Activated T-cell treated with anti-CD3 and anti-CD28 coated beads, Interleukin-2, amount 50 U/mL, for 24 hours (primary cell): ENCODE measurements around the gene KCNF1.

Source experiments
- DNase-seq: peaks from one replicate; pipeline ENCODE4 v3.0.0-alpha.2; 2020
- H3K27ac Mint-ChIP-seq: 2 replicates; pipeline ENCODE4 v1.8.0; 2020; ENCODE audit warnings: mild to moderate bottlenecking, mixed read lengths
- H3K27me3 Mint-ChIP-seq: 2 replicates; pipeline ENCODE4 v1.8.0; 2020; ENCODE audit warnings: mixed read lengths
- H3K36me3 Mint-ChIP-seq: 2 replicates; pipeline ENCODE4 v1.8.0; 2020; ENCODE audit warnings: low read depth, mixed read lengths
- H3K4me1 Mint-ChIP-seq: 2 replicates; pipeline ENCODE4 v1.8.0; 2020; ENCODE audit warnings: low read depth, mixed read lengths
- H3K4me3 Mint-ChIP-seq: 2 replicates; pipeline ENCODE4 v1.8.0; 2020; ENCODE audit warnings: mild to moderate bottlenecking, moderate library complexity, mixed read lengths
- H3K9me3 Mint-ChIP-seq: 2 replicates; pipeline ENCODE4 v1.8.0; 2020; ENCODE audit warnings: mixed read lengths

KCNF1 gene

DNA sequence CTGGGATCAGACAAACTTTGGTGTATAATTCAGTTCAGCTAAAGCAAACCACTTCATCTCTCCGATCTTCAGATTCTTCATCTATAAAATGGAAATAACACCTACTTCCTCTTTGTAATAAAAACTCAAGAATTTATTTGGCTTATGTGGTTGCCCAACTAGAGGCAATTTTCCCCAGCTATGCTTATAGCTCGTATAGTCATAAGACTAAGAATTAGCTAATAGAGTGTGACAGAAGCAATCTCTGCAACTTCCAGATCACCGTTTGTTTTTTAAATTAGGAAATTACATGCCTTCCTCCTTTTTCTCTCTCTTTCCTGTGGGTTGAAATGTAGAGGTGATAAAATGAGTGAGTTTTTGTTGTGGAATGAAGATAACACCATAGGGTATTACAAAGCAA, 35.3 kb upstream of the KCNF1 start:
- Mint-ChIP-seq H3K27me3 (peaks cover 9% of the 10 kb centered on the region), H3K4me3 (no peak overlapping the region)

DNA sequence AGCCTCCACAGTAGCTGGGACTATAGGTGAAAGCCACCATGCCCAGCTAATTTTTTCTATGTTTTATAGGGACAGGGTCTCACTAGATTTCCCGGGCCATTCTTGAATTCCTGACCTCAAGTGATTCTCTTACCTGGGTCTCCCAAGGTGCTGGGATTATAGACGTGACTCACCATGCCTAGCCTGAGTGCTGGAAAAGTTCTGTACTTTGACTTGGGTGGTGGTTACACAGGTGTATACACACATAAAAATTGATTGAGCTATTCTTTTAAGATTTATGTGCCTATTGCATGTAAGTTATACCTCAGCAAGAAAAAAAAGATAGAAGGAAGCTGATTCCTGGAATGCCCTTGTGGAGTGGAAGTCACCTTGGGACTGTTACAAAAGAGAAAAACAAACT, 34.8 kb upstream of the KCNF1 start:
- H3K4me1 Mint-ChIP-seq = no peaks in the 10 kb centered on the region
- H3K4me3 Mint-ChIP-seq = no peak overlapping the region
- H3K36me3 Mint-ChIP-seq = no peaks in the 10 kb centered on the region
- H3K9me3 Mint-ChIP-seq = peaks cover 5% of the 10 kb centered on the region
- no peak overlapping the region for H3K27ac Mint-ChIP-seq
- no peak for DNase-seq
- H3K27me3 Mint-ChIP-seq = peaks cover 9% of the 10 kb centered on the region

More for the DNA sequence above, 35.3 kb upstream of the KCNF1 start:
- no peaks in the 10 kb centered on the region for H3K36me3 Mint-ChIP-seq
- H3K4me1 Mint-ChIP-seq = no peaks in the 10 kb centered on the region
- DNase-seq = no peak
- H3K9me3 Mint-ChIP-seq = peaks cover 5% of the 10 kb centered on the region
- H3K27ac Mint-ChIP-seq = no peak overlapping the region

DNA sequence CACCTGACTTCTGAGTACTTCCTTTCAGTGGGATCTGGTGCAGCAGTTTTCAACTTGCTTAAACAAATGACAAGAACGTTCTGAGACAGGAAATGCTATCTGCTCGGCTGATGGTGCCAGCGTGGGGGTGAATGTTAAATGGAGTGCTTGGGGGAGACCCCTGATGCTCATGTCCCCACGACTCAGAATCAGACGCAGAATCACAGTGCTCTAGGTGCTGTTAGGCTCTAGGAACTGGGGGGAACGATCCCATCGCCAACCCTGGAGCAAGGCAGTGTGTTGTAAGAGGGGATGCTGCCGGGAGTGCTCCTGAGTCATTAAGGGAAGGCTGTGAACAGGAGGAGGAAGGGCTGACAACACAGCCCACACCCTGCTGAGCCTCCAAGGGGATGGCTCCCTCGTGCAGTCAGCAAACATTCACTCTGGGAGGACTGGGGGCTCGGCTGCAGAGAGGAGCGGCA, 34.1 kb upstream of the KCNF1 start:
- no peaks in the 10 kb centered on the region for H3K4me1 Mint-ChIP-seq

DNA sequence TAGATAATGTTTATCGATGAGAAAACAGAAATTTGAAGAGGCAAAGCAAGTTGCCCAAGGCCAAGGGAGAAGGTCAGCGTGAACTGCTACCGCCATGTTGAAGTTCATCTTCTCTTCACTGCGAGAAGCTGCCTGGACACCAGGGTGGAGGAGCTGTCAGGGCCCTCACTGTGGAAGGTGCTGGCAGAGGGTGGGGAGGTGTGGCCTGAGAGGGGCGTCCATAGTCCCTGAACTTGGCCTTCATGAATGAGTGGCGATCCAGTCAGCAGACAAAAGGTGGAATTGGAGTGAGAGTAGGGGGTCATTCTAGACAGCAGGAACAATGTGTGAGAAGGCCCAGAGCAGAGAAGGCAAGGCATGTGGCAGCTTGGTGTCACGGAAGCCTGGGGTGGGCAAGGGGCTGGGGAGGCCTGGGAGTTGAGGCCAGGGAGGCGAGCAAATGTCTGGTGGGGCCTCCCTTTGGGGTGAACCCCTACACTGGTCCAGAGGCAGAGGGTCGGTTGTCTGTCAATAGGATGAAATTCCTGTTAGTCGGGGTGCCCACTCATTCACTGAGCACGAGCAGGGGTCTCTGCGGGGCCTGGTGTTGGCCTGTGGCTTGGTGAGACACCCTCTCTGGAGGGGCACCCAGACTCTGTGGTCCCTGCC, 33.3 kb upstream of the KCNF1 start:
- no peaks in the 10 kb centered on the region for H3K36me3 Mint-ChIP-seq
- no peak overlapping the region for H3K4me3 Mint-ChIP-seq
- H3K27ac Mint-ChIP-seq = no peak overlapping the region

More for the DNA sequence above, 34.1 kb upstream of the KCNF1 start:
- H3K27me3 Mint-ChIP-seq = peaks cover 9% of the 10 kb centered on the region
- no peaks in the 10 kb centered on the region for H3K9me3 Mint-ChIP-seq
- no peak overlapping the region for H3K4me3 Mint-ChIP-seq
- DNase-seq = no peak
- no peak overlapping the region for H3K27ac Mint-ChIP-seq
- H3K36me3 Mint-ChIP-seq = no peaks in the 10 kb centered on the region

DNA sequence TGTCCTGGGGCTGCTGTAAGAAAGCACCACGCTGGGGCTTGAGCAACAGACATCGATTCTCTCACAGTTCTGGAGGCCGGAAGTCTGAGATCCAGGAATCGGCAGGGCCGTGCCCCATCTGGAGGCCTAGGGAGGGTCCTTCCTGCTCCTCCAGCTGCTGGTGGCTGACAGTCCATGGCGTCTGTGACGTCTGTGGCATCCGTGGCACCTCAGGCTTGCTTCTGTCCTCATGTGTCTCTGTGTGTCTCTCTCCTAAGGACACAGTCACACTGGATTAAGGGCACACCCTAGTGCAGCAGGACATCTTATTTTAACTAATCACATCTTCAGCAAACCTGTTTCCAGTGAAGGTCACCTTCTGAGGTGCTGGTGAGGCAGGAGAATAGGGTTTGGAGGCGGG, 32.6 kb upstream of the KCNF1 start:
- H3K4me3 Mint-ChIP-seq = no peak overlapping the region
- no peaks in the 10 kb centered on the region for H3K9me3 Mint-ChIP-seq
- no peaks in the 10 kb centered on the region for H3K4me1 Mint-ChIP-seq
- DNase-seq = no peak
- H3K36me3 Mint-ChIP-seq = no peaks in the 10 kb centered on the region
- H3K27me3 Mint-ChIP-seq = peaks cover 9% of the 10 kb centered on the region
- no peak overlapping the region for H3K27ac Mint-ChIP-seq

More for the DNA sequence above, 33.3 kb upstream of the KCNF1 start:
- Mint-ChIP-seq H3K27me3 (peaks cover 9% of the 10 kb centered on the region), H3K9me3 (no peaks in the 10 kb centered on the region), H3K4me1 (no peaks in the 10 kb centered on the region)
- DNase-seq = no peak

DNA sequence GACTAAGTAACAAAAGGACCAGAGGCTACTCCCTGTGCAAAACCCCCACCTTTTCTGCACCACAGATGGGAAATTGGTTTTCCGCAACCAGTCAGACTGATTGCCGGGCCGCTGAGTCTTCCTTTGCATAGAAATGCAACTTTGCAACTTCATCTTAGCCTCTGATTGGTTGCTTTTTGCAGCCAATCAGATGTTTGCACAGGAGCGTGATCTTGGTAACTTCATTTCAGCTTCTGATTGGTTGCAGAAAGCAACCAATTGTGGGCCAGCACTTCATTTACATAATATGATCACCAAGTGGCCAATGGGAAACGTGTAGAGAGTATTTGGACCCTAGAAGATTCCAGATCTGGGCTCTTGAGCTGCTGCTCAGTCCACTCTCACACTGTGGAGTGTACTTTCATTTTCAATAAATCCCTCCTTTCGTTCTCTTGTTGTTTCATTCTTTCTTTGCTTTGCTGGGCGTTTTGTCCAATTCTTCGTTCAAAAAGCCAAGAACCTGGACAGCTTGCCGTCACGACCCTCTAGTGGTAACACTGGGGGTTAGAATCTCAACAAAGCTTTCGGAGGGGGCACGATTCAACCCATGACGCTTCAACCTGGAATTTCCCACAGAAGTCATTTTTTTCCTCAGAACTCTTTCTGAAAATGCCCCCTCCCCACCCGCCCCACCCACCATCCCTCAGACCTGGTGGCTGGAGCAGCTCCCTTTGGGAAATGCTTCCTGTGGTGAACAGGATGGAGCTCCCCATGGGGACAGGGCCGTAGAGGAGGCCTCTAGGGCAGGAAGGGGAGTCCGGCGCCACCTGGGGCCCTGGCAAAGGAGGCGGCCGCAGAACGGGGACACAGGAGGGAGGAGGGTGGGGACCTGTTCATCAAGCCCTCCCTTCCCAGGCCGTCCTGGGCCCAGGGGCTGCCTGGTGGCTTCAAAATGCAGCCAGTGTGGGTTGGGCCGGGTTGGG, 31.8 kb upstream of the KCNF1 start:
- no peaks in the 10 kb centered on the region for H3K36me3 Mint-ChIP-seq
- no peaks in the 10 kb centered on the region for H3K9me3 Mint-ChIP-seq
- peaks cover 3% of the 10 kb centered on the region for H3K4me1 Mint-ChIP-seq
- H3K4me3 Mint-ChIP-seq = no peak overlapping the region
- no peak for DNase-seq
- H3K27me3 Mint-ChIP-seq = peaks cover 9% of the 10 kb centered on the region
- no peak overlapping the region for H3K27ac Mint-ChIP-seq

DNA sequence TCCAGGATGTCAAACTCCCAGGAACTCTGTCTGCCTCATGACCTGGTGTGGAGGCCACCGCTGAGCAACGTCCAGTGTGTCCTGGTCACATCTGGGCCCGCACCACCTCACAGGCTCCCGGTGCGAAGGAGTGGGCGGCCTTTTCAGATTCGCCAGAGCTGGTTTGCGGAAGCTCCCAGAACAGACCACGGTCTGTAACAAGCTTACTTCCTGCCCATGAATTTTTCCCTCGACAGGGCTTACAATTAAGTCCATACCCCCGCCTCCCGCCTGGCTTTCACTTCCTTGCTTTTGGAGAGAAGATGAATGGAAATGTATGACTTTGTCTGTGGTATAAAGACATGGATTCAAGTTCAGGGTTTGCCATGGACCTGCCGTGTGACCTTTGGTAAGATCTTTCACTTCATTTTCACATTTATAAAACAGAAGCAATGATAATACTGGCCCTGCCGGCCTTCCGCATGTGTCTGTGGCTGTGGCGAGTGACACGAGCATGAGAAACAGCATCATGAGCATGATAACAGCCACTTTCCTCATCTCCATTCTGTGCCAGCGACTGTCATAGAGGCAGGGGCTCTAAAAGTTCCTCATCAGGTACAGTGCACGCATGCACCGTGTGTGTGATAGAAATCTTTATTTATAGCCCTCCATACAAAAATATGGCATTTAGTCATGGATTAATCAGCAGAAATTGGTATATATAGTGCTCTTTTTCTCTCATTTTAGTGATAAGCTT, 31.0 kb upstream of the KCNF1 start:
- H3K27me3 Mint-ChIP-seq = peaks cover 9% of the 10 kb centered on the region
- H3K9me3 Mint-ChIP-seq = no peaks in the 10 kb centered on the region
- H3K36me3 Mint-ChIP-seq = no peaks in the 10 kb centered on the region
- no peak overlapping the region for H3K27ac Mint-ChIP-seq
- no peak for DNase-seq
- peaks cover 3% of the 10 kb centered on the region for H3K4me1 Mint-ChIP-seq
- H3K4me3 Mint-ChIP-seq = no peak overlapping the region

DNA sequence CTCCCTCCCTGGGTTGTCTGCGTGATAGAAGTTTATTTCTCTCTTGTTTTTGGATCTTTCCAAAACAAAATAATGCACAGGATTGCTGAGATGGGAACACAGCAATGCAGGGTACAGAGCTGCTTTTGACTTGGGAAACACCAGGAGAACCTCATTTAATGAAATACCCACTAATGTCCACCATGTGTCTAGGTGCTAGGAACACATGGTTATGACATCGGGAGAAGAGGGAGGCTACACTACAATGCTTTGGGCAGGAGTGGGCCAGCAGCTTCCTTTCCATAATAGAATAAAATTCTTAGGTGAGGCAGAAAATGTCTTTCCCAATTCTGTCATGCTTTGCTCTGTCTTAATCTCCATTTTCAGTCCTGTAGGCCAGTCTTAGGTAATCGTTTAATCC, 29.2 kb upstream of the KCNF1 start:
- Mint-ChIP-seq H3K27me3 (peaks cover 9% of the 10 kb centered on the region), H3K36me3 (no peaks in the 10 kb centered on the region), H3K27ac (no peak overlapping the region), H3K4me1 (peaks cover 3% of the 10 kb centered on the region), H3K4me3 (no peak overlapping the region), H3K9me3 (no peaks in the 10 kb centered on the region)
- no peak for DNase-seq

DNA sequence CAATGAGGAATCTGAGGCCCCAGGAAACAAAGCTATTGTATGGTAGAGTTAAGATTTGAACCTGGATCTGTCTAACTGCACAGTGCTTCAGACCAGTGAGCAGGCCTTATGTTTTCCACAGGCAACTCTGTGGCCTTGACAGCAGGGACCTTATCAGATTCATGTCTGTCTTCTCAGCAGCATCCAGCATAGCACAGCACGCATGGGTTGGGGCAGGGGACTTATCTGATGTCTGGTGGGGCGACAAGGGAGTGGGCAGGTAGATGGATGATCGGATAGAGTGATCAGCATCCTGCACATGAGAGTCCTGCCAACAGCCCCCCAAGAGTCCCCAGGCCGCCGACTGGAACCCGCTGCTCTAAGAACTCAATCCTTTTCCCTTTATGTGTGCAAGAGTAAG, 28.7 kb upstream of the KCNF1 start:
- Mint-ChIP-seq H3K27me3 (peaks cover 7% of the 10 kb centered on the region), H3K9me3 (no peaks in the 10 kb centered on the region), H3K4me1 (peaks cover 3% of the 10 kb centered on the region), H3K36me3 (no peaks in the 10 kb centered on the region), H3K4me3 (no peak overlapping the region), H3K27ac (no peak overlapping the region)
- no peak for DNase-seq

DNA sequence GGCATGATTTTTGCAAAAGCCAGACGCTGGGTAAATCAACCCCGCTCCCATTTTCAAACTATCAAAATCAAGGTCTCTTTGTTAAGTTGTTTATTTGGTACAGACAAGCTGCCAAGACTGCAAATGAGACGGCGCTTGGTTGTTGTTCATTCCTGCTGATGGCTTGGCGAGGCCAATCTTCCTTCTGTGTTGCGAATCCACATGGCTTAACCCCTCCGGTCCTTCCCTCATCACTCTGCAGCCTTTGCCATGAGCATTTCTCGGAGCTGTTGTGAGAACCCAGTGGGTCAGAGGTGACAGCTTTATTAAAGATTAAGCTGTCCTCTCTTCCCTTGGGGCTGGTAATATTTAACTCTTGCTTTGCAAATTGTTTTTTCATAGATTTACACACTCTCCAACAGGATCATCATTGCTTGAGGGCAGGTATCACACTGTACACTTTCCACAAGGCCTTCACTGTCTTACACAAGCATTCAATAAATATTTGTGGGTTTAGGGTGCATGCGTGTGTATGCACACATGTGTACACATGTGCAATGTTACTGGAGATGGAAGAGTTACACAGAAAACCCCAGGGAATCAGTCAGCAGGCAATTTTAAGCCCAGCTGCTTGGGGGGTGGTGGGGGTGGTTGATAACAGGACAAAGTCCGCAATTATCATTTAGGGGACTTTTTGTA, 27.8 kb upstream of the KCNF1 start:
- Mint-ChIP-seq H3K9me3 (no peaks in the 10 kb centered on the region), H3K36me3 (no peaks in the 10 kb centered on the region), H3K4me3 (no peak overlapping the region), H3K27ac (no peak overlapping the region), H3K4me1 (peaks cover 3% of the 10 kb centered on the region), H3K27me3 (peaks cover 6% of the 10 kb centered on the region)
- DNase-seq = no peak

DNA sequence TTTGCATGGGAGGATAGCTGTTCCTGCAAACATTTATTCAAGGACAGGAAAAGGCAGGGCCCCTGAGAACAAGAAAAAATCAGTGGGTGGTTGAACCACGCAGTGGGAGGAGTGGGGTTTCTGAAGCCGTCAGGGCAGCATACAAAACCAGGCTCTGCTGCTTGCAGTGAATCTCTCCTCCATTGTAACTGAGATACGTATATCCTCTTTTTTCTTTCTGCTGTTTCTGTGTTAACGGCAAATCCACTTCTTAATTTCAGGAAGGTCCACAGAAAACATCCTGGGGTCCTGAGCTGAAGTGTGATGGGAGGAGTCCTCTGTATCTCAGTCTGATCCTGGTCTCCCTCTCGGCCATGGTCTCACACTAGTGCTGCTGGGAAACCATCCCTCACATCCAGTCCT, 27.2 kb upstream of the KCNF1 start:
- Mint-ChIP-seq H3K27ac (no peak overlapping the region), H3K4me3 (no peak overlapping the region), H3K27me3 (peaks cover 6% of the 10 kb centered on the region), H3K4me1 (peaks cover 3% of the 10 kb centered on the region), H3K36me3 (no peaks in the 10 kb centered on the region), H3K9me3 (no peaks in the 10 kb centered on the region)
- DNase-seq = no peak

DNA sequence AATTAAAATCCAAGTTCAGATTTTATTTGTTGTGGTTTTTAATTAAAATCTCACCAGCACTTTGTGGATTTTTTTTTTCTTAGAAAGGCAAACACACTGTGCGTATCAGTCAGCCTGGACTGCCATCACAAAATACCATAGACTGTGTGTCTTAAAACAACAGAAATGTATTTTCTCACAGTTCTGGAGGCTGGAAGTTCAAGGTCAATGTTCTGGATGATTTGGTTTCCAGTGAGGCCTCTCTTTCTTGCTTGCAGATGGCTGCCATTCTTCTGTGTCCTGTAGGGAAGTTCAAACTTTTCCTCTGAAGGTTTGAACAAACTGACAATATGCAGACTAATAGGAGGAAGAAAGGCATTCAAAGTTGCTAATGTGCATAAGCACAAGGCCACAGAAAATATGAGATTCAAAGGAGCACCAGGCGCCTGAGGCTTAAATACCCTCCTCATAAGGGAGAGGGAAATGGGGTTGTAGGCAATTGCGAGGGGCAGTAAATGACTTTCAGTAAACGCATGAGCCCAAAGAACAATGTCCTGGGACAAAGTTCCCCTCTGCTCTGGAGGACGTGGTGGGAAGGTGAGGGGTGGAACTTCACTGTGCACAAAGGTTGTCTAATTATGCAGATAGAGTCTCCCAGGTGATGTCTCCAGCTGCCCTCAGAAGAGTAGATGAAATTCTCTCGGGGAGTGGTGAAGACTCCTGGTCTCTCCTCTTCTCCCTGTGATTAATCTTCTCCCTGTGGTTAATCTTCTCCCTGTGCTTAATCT, 26.5 kb upstream of the KCNF1 start:
- H3K4me1 Mint-ChIP-seq = peaks cover 3% of the 10 kb centered on the region
- peaks cover 9% of the 10 kb centered on the region for H3K27me3 Mint-ChIP-seq
- no peak overlapping the region for H3K27ac Mint-ChIP-seq
- DNase-seq = no peak
- H3K4me3 Mint-ChIP-seq = no peak overlapping the region
- H3K9me3 Mint-ChIP-seq = no peaks in the 10 kb centered on the region
- no peaks in the 10 kb centered on the region for H3K36me3 Mint-ChIP-seq

DNA sequence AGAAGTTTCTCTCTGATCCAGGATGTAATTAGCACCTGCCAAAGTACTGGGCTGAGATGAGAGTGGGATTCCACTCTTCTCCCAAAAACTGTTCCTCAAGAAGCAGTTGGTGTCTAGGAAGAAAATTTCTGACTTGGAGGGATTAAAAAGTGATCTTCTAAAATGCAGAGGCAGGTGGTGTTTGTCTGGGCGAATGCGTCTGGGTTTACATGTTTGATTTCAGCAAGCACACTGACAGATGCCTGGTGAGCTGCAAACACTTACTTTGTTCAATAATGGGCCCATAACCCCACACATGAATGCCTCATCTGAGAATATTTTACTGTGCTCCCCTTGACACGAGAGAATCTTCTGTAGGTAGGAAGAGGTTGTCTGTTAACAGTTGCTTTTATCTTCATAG, 24.3 kb upstream of the KCNF1 start:
- no peak for DNase-seq
- Mint-ChIP-seq H3K4me1 (peaks cover 3% of the 10 kb centered on the region), H3K36me3 (no peaks in the 10 kb centered on the region), H3K4me3 (no peak overlapping the region), H3K9me3 (no peaks in the 10 kb centered on the region), H3K27ac (no peak overlapping the region), H3K27me3 (peaks cover 13% of the 10 kb centered on the region)
